Adrenal gland (tissue), 5 donors: ENCODE results near the gene MAPK4.

Source experiments
- POLR2A ChIP-seq, 2 donors: fragments of 450-650 bp; IDR thresholded peaks; one replicate each; pipeline ENCODE4 v1.6.1; 2017; ENCODE audit warnings: antibody characterized with exemption in 2 of 2, mild to moderate bottlenecking in 2 of 2, moderate library complexity in 1 of 2
- TF ChIP-seq, protein P1 (sequence below), 6 experiments: fragments of 450-650 bp in 4 of 6; fragments of 200-600 bp in 2 of 6; sonication (generic) in 1 of 6; IDR thresholded peaks; 1 replicate in 5 of 6; 2 replicates in 1 of 6; pipeline versions ENCODE4 v1.5.1 to v1.8.0; 2016 to 2021; ENCODE audit warnings: antibody characterized with exemption in 6 of 6, mild to moderate bottlenecking in 2 of 6, moderate library complexity in 1 of 6
- donor health status: DM: no; HTN: no; CAD: no.

DNA sequence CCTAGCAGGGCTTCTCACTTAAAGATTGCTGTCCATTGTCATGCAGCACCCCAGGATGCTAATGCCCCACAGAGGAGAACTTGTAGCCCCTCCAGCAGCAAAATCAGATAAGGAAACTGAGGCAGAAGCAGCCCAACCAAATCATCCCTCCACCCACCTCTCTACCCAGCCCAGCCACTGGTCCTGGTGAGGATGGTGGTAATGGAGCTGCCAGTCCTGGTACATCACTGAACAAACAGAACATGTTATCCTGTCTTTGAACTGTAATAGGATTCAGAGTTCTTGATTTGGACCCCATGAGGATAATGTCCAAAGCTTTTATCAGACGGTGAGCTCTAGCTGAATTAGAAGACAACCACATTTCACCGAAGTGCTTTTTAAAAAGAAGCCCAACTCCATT is 146.8 kb downstream of the MAPK4 start:
- TF ChIP-seq POLR2A (IDR thresholded peaks at IDR 0.05) = no peak
- TF ChIP-seq, protein P1, sequence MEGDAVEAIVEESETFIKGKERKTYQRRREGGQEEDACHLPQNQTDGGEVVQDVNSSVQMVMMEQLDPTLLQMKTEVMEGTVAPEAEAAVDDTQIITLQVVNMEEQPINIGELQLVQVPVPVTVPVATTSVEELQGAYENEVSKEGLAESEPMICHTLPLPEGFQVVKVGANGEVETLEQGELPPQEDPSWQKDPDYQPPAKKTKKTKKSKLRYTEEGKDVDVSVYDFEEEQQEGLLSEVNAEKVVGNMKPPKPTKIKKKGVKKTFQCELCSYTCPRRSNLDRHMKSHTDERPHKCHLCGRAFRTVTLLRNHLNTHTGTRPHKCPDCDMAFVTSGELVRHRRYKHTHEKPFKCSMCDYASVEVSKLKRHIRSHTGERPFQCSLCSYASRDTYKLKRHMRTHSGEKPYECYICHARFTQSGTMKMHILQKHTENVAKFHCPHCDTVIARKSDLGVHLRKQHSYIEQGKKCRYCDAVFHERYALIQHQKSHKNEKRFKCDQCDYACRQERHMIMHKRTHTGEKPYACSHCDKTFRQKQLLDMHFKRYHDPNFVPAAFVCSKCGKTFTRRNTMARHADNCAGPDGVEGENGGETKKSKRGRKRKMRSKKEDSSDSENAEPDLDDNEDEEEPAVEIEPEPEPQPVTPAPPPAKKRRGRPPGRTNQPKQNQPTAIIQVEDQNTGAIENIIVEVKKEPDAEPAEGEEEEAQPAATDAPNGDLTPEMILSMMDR (IDR thresholded peaks at IDR 0.05) = no peak
